ENCODE measurements around the gene ETFB.

- no peak for TF ChIP-seq ZNF274 (IDR thresholded peaks at IDR 0.05; ENCODE audit: insufficient read depth, insufficient read length)
- no peak for TF ChIP-seq RAD21 (IDR thresholded peaks at IDR 0.05; ENCODE audit: insufficient read depth, low read depth, low read length)
- no peak for TF ChIP-seq SP1 (IDR thresholded peaks at IDR 0.05; ENCODE audit: low read depth, low read length)
- TF ChIP-seq NR2C1 (IDR thresholded peaks at IDR 0.05), result no peak
- no peak for TF ChIP-seq E2F8 (IDR thresholded peaks at IDR 0.05; ENCODE audit: low read depth, partially characterized antibody)
- no peak for TF ChIP-seq BHLHE40 (IDR thresholded peaks at IDR 0.05; ENCODE audit: borderline replicate concordance in 1 of 2, low read depth in 2 of 2, low read length in 1 of 2)
Measured at GRCh38 chr19:51377422-51377821, 11.2 kb upstream of the ETFB start.
